HL-60 (cell line): ENCODE results near the gene TBC1D9.

Source experiments
- DNase-seq, 2 experiments: peaks; one replicate each; pipeline ENCODE4 v3.0.0-alpha.2; 2010 to 2020; ENCODE audit warnings: low read depth in 1 of 2, low spot score in 1 of 2
- H3K27ac ChIP-seq: fragments of 250-450 bp; sonication (Bioruptor Pico); replicated peaks from 2 replicates; pipeline ENCODE4 v1.5.1; 2020; ENCODE audit warnings: mild to moderate bottlenecking, moderate library complexity
- H3K27me3 ChIP-seq: fragments of 250-450 bp; sonication (Bioruptor Pico); 2 replicates; pipeline ENCODE4 v1.5.1; 2021; ENCODE audit warnings: mild to moderate bottlenecking, moderate library complexity; ENCODE audit not compliant: insufficient read depth, poor library complexity, severe bottlenecking
- H3K4me3 ChIP-seq: replicated peaks from 2 replicates; pipeline ENCODE4 v1.5.1; 2011; ENCODE audit warnings: mild to moderate bottlenecking, control low read depth, low read length; ENCODE audit not compliant: insufficient read depth
- GABPA ChIP-seq: IDR thresholded peaks from 2 replicates; pipeline ENCODE4 v1.6.1; 2012; ENCODE audit warnings: low read depth
- POLR2AphosphoS5 ChIP-seq: IDR thresholded peaks from 2 replicates; pipeline ENCODE4 v1.6.1; 2012; ENCODE audit warnings: low read depth
- SPI1 ChIP-seq: IDR thresholded peaks from 2 replicates; pipeline ENCODE4 v1.6.1; 2012; ENCODE audit warnings: low read depth, mild to moderate bottlenecking, borderline replicate concordance
- TF ChIP-seq, protein P1 (sequence below): IDR thresholded peaks from one replicate; pipeline ENCODE4 v1.5.1; 2011; ENCODE audit warnings: low read length, control low read depth, inconsistent platforms; ENCODE audit not compliant: insufficient read depth
- TF ChIP-seq, protein P2 (sequence below): IDR thresholded peaks from 2 replicates; pipeline ENCODE4 v1.6.1; 2012; ENCODE audit warnings: low read depth; ENCODE audit not compliant: insufficient replicate concordance

TBC1D9 gene

DNA sequence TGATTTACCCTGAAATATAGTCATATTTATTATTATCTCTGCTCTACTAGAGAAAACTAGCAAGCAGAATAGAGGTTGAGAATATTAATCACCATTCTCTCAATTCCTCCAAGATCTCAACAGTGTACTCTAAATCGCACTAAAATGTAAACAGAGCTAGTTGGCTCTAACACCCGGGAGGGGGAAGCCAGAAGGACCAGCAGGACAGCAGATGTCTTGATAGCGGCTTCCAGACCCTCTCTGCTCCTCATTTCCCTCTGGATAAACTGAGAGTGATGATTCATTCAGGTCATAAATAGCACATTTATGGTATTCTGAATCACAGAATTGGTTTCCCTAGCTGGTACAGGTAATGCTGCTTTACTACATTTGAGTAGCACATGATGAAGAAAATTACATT lies 82.5 kb downstream of the TBC1D9 start:
- no peak for DNase-seq
- no peak overlapping the region for H3K27ac ChIP-seq
- H3K27me3 ChIP-seq, result no peaks in the 10 kb centered on the region
- TF ChIP-seq SPI1 (no peak), POLR2AphosphoS5 (no peak), GABPA (no peak)
- TF ChIP-seq, protein P1, sequence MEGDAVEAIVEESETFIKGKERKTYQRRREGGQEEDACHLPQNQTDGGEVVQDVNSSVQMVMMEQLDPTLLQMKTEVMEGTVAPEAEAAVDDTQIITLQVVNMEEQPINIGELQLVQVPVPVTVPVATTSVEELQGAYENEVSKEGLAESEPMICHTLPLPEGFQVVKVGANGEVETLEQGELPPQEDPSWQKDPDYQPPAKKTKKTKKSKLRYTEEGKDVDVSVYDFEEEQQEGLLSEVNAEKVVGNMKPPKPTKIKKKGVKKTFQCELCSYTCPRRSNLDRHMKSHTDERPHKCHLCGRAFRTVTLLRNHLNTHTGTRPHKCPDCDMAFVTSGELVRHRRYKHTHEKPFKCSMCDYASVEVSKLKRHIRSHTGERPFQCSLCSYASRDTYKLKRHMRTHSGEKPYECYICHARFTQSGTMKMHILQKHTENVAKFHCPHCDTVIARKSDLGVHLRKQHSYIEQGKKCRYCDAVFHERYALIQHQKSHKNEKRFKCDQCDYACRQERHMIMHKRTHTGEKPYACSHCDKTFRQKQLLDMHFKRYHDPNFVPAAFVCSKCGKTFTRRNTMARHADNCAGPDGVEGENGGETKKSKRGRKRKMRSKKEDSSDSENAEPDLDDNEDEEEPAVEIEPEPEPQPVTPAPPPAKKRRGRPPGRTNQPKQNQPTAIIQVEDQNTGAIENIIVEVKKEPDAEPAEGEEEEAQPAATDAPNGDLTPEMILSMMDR, result no peak
- TF ChIP-seq, protein P2, sequence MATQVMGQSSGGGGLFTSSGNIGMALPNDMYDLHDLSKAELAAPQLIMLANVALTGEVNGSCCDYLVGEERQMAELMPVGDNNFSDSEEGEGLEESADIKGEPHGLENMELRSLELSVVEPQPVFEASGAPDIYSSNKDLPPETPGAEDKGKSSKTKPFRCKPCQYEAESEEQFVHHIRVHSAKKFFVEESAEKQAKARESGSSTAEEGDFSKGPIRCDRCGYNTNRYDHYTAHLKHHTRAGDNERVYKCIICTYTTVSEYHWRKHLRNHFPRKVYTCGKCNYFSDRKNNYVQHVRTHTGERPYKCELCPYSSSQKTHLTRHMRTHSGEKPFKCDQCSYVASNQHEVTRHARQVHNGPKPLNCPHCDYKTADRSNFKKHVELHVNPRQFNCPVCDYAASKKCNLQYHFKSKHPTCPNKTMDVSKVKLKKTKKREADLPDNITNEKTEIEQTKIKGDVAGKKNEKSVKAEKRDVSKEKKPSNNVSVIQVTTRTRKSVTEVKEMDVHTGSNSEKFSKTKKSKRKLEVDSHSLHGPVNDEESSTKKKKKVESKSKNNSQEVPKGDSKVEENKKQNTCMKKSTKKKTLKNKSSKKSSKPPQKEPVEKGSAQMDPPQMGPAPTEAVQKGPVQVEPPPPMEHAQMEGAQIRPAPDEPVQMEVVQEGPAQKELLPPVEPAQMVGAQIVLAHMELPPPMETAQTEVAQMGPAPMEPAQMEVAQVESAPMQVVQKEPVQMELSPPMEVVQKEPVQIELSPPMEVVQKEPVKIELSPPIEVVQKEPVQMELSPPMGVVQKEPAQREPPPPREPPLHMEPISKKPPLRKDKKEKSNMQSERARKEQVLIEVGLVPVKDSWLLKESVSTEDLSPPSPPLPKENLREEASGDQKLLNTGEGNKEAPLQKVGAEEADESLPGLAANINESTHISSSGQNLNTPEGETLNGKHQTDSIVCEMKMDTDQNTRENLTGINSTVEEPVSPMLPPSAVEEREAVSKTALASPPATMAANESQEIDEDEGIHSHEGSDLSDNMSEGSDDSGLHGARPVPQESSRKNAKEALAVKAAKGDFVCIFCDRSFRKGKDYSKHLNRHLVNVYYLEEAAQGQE, result no peak
- H3K4me3 ChIP-seq, result no peak overlapping the region

GRCh38 chr4:140672416-140672815 lies 83.8 kb downstream of the TBC1D9 start:
- H3K27ac ChIP-seq, result no peak overlapping the region
- DNase-seq, result no peak
- TF ChIP-seq, protein P1, result no peak
- TF ChIP-seq, protein P2, result no peak
- no peak for TF ChIP-seq GABPA
- TF ChIP-seq POLR2AphosphoS5, result no peak
- no peak for TF ChIP-seq SPI1
- no peak overlapping the region for H3K4me3 ChIP-seq
- H3K27me3 ChIP-seq, result no peaks in the 10 kb centered on the region

- no peak overlapping the region for H3K27ac ChIP-seq
- H3K27me3 ChIP-seq, result no peaks in the 10 kb centered on the region
- TF ChIP-seq POLR2AphosphoS5 (no peak), GABPA (no peak), SPI1 (no peak)
- TF ChIP-seq, protein P1, result no peak
- TF ChIP-seq, protein P2, result no peak
- H3K4me3 ChIP-seq, result no peak overlapping the region
- no peak for DNase-seq
Measured at GRCh38 chr4:140668111-140668510, 88.1 kb downstream of the TBC1D9 start.
